ENCODE data around the gene GPR176.
A peak's percentile ranks its signal among the peaks of the same experiment; 100 is the strongest.

The GPR176 gene

DNA sequence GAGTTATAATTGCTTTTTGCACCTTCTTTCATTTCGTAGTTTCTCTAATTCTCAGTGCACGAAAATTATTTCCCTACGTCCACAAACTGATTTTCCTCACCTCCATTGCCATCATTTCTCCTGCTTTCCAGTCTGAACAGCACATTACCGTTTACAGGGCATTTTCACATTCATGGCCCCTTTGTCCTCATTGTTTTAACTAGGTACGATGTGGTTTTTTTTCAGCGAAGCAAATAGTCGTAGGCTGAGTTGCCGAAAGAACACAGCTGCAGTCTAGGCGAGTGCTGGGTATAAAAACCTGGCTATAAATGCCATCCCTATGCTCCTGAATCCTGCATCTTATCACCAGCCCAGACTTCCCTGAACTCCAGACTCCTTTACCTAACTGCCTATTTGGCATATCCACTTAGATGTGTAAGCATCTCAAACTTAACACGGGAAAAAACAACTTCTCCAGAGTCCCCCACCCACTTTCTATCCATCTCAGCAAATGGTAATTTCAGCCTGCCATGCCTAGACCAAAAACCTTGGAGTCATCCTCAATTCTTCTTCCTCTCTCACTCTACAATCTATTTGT, 136.7 kb downstream of the GPR176 start:
- no peak for DNase-seq (ENCODE audit: low spot score)

DNA sequence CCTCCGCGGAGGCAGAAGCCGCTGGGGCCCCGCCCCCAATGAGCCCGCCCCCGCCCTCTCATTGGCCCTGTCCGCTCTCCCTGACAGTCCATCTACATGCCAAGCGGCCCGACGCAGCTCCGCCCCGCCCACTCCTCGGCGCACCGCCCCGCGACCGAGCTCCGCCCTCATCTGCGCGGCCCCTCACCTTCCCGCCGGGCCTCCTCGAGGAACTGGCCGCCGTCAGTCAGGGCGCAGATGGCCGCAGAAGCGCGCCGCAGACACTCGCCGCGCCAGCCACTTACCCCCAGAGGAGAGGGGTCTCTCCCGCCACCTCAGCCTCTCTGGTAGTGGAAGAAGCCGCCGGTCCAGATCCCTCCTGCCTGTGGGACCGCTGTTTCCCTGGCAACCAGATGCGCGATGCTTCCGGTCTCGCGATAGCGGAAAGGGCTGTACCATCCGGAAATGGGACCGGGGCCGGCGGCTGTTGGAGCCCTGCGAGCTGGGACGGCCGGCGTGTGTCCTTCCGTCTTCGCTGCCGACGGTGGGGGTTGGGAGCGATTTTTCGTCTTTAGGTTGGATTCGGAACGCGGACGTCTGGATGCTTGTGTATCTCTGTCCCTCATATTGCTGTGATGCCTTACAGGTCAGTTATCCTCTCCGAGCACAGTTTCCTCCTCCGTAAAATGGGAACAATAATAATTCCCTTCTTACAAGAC, 137.5 kb downstream of the GPR176 start, which contains the start of gene FSIP1:
Gene FSIP1 (minus strand): TSS at position 401 of the 698 bp plus-strand sequence. CDS start 6,317 bp downstream, outside the sequence.
- peak; percentile 95 for DNase-seq (ENCODE audit: low spot score)

DNA sequence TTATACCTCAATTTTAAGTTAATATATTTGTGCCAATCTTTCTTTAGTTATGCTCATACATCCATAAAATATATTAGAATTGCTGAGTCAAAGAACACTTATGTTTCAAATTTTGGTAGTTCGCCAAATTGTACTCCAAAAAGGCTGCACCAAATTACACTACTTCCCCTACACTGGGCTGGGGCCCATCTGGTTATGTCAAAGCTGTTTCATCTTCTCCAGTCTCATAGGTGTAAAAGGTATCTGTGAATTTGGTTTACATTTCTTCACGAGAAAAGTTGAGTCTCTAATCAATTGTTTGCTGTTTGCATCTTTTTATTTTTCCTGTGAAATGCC, 138.1 kb downstream of the GPR176 start:
- DNase-seq (ENCODE audit: low spot score): no peak

DNA sequence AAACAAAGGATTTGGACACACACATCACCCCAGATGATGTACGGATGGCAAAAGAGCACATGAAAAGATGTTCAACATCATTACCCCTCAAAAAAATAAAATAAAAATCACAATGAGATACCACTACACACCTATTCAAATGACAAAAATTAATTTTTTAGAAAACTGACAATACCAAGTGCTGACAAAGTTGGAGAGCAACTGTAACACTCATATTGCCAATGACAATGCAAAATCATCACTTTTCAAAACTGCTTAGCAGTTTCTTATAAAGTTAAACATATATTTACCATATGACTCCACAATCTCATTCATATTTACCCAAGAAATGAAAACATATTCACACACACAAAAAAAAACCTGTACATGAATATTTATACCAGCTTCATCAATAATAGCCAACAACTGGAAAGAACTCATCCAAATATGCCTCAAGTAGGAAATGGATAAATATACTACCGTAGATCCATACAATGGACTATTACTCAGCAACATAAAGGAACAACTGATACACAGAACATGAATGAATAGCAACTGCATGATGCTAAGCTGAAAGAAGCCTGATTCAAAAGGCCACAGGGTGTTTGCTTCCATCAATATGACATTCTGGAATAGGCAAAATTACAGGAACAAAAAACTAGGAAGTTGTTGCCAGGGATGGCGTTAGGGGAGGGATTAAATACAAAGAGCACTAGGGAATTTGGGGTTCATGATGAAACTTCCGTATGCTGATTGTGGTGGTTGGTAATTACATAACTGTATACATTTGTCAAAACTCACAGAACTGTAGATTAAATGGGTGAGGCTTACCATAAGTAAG, 138.7 kb downstream of the GPR176 start:
- DNase-seq (ENCODE audit: low spot score): no peak

DNA sequence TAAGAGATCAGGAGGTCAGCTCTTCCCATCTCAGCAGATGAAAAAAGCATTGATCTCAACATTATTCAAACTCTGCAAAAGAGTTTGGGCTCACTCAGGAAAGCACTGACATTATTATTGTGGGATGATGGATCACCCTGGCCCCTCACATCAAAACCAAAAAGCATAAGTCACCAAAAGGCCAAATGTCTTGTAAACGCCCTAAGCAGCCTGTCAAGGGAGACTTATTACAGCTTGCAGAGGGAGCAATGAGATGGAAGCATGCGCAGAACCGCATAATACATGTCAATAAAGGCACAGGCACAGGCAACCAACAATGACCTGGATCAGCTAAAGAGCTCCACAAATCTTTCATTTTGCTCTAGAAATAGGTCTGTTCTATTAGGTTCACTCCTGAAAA, 142.0 kb downstream of the GPR176 start:
- no peak for DNase-seq (ENCODE audit: low spot score)

DNA sequence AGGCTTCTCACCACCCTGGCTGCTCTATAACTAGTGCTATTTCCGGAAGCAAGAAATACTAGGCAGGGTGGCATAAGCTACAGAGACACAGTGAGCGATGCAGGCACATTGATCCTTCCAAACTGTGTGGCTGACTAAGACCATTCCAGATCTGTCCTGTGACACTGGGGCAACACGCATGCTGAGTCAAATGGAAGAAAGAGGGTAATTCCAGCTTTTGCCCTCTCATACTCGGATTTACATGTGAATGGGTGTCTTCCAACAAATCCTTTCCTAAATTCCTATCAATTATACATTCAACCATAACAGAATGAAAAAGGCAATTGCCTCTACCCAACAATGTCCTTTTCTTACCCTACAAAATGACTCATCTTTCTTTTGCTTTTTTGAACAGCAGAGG, 142.6 kb downstream of the GPR176 start:
- no peak for DNase-seq (ENCODE audit: low spot score)

DNA sequence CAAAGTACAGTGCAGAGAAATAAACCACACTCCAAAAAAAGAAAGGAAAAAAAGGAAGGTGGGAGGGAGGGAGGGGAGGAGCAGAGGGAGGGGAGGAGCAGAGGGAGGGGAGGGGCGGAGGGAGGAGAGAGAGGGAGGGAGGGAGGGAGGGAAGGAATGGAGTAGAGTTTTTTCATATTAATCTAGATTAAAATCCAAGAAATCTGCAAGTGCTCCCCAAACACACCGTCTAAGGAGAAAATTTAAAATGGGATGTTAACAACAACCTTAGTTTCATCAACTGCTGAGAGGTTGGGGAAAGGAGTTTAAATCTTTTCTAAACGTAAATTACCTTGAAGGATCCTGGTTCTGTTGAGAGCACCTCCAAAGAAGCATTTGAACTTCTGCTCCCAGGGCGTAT, 144.0 kb downstream of the GPR176 start:
- DNase-seq (ENCODE audit: low spot score): no peak

DNA sequence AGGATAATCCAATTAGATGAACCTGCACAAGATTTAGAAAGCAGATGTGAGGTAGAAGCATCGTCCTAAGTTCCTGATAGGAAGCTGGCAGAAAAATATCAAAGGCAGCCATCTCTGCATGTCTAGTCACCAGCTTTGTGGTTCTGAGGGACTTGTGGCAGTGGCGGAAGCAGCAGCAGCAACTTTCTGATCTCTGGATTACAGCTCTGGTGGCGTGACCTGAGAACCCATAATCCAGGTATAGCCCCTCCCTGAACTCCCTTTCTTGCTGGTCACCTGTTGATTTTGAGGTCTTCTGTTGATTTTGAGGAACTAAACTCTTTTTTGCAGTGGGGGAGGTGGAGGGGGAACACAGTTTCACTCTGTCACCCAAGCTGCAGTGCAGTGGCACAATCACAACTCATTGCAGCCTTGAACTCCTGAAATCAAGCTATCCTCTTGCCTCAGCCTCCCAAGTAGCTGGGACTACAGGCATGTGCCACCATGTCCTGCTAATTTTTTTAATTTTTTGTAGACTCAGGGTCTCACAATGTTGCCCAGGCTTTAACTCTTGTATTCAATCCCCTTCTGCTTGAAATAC, 145.3 kb downstream of the GPR176 start:
- no peak for DNase-seq (ENCODE audit: low spot score)

DNA sequence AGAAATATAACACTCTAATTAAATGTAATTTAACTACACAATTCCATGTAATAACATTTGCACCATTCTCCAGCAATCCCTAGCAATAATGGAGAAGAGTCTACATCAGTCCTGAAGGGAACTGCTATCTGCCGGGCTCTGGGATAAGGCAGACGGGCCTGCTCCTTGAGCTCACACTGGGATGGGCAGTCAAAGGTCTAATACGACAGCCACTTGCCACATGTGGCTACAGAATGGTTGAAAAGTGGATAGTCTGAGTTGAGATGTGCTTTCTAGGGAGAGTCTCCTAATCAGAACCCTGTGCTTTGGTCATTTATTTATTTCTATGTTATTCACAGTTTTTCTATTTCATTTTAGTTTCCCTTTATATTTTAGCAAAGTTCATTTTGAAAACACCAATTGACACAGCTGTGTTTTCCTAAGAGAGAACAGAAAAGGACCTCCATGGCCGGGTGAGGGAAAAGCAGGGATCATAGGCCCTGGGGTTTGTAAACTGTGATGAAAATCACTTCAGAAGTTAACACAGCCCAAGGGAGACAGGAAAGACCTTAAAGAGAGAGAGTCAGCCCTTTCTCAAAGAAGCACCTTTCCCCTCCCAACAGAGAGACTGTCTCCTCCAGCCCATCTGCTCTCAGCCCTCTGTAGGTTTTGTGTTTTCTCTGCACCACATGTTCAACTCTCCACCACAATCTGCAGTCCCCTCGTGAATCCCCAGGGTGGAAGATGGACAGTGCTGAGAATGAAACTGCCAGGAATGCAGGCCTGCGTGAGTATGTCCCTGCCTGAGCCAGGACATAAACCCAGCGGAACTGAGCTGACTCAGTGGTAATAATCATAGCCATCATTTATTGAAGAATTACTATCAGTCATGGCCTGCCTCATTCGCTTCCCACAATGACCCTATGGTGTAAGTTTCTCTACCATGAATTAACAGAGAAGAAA, 149.0 kb downstream of the GPR176 start:
- peak; percentile 81 for DNase-seq (ENCODE audit: low spot score)

DNA sequence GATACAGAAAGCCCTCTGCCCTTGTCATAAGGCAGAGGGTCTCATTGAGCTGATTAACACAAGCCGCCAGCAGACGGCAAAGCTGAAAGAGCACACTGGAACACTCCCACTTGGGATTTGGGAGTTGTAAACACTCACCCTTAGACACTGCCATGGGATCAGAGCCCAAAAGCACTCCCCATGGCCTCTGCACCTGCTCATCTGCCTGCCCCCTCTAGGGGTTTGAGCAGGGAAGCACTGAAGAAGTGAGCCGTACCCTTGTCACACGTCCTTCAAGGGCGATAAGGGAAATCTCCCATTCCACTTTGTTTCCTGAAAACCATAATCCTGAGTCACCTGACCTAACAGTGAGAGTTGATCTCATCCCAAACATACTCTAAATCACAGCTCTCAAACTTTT, 152.1 kb downstream of the GPR176 start:
- DNase-seq (ENCODE audit: low spot score): no peak

DNA sequence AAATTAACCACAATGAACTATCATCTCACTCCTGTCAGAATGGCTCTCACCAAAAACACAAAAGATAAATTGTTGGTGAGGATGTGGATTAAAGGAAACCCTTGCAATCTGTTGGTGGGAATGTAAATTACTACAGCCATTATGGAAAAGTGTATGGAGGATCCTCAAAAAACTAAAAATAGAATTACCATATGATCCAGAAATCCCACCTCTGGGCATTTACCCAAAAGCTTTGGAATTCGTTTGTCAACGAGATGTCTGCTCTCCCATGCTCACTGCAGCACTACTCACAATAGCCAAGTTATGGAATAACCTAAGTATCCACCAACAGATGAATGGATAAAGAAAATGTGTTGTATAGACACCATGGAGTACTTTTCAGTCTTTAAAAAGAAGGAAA, 159.1 kb downstream of the GPR176 start:
- DNase-seq (ENCODE audit: low spot score): no peak

DNA sequence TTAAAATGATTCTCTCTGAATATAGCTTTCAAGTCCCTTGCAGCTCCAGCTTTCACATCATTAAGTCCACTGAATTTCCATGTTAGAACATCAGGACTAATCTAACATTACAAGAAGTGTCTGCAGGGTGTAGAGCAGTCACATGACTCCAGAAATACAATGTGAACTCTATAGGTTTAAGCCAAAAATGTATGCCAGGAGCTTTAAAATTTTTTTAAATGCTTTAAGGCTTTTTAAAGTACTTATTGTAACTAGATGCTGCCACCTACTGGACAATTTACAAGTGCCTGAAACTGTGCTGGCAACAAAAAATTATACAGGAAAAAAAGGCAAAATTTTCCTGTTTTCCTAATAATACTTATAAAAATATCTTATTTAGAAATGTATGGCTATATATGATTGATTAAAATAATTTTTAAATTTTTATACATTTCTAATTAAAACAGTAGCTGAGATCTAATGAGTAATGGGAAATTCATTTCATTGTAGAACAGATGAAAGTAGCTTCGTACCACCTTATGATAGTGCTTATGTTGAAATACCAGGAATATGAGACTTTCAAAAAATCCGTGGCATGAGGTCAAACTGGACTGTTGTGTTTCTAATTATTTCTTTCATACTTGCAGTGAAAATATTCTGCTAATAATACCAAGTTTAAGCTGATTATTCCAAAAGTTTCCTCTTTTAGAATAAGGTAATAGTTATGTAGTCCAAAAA, 163.1 kb downstream of the GPR176 start:
- no peak for DNase-seq (ENCODE audit: low spot score)

DNA sequence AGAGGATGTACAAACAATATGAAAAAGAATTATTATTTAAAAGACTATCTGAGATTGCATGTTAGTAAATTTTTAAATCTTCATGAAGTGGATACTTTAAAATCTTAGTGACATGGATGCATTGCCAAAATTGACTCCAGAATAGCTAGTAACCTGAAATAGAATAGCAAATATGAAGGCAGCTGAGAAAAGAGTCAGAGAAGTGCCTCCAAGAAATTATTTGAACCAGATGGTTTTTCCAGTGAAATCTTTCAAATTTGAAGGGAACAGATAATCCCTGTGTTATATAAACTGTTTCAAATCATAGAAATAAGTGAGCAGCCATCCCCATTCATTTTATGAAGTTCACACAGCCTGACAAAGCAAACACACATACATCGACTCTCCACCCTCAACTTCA, 167.1 kb downstream of the GPR176 start:
- no peak for DNase-seq (ENCODE audit: low spot score)

DNA sequence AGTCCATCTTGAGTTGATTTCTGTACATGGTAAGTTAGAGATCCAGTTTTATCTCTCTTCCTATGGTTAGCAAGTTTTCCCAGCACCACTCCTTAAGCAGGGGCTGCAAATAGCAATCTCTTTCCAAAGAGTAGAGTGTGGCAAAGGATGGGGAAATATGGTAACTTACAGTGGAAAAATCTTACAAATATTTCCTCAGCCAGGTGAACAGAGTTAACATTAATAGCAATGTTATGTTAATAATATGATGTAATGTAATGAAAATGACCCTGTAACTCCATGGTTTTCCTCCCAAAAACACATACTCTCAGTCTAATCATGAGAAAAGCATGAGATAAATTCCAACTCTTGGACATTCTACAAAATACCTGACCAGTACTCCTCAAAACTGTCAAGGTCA, 167.8 kb downstream of the GPR176 start:
- DNase-seq (ENCODE audit: low spot score): no peak

All from hepatic stellate cell (primary cell).